ENCODE results near the gene USP43.
"Not testable (repeated sequence)": the region's sequence is repeated elsewhere in the genome, so short reads cannot be mapped to it uniquely, and the experiment has no call there.

The USP43 gene

DNA sequence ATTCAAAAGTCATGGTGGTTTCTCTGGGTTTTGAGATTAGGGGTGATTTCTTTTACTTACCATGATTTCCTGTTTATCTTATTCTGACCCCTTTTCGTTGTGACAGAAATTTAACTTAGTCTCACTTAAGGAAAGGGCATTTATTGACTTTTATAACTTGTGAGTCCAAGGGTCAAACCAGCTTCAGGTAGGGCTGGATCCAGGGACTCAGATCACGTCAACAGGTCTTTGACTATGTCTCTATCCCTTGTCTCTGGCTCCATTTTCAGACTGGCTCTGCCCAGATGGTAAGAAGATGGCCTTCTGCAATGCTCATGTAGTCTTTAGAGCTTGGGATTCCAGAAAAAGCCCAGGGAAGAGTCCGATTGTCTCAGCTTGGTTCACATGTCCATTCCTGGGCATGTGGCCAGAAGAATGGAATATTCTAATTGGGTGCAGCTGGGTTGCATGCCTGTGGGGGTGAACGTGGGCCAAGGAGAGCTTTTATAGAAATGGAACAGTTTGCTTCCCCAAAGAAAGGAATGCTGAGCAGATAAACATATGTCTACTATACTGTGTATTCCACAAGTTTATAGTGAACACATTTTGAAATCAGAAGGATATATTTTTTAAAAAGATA is 13.4 kb downstream of the USP43 start:
- DNase-seq (ENCODE audit: low spot score): no peak

- DNase-seq (ENCODE audit: low spot score): no peak
Observed at GRCh38 chr17:9661027-9661426, 15.7 kb downstream of the USP43 start.

GRCh38 chr17:9663511-9663910 is 18.2 kb downstream of the USP43 start:
- DNase-seq (ENCODE audit: low spot score): not testable (repeated sequence)

DNA sequence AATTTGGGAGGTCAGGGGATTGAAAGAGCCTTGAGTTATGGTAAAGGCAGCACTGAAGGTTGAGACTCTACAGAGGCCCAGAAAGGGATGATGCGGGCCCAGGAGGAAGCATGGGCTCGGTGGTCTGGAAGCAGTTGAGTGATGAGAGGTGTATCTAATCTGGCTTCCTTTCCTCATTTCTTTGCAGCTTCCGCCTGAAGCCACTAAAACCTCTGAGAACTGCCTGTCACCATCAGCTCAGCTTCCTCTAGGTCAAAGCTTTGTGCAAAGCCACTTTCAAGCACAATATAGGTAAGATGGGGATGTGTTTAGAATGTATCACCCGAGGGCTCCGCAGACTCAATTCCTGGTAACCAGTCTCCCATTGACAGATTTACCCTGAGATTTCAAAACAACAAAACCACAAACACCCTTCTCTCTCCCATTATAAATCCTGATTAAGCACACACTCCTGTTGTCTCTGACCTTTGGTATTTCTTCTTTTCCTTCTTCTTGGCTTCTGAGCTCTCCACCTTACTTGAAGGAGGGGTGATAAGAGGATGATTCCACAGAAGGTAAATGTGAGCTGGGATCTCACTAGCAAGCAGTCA is 21.2 kb downstream of the USP43 start:
- DNase-seq (ENCODE audit: low spot score): no peak

GRCh38 chr17:9668517-9668916 is 23.2 kb downstream of the USP43 start:
- DNase-seq (ENCODE audit: low spot score): no peak

GRCh38 chr17:9669551-9670008 is 24.3 kb downstream of the USP43 start:
- no peak for DNase-seq (ENCODE audit: low spot score)

DNA sequence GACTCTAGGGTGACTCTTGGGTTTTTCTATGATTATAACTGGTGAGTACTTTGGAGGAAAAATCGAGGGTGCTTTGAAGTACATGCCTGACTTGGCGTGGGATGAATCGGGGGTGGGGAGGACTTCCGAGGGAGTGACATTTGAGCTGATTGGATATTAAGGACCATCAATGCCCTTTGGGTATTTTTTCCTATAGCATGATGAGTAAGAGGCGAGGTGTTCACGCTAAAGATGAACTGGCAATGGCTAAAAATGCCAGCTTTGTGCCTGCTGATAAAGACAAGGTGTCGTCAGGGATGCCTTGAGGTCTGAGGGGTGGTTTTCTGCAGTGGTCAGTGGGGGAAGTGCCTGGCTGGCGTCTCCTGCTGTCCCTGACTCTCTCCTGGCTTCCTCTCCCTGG is 25.3 kb downstream of the USP43 start:
- no peak for DNase-seq (ENCODE audit: low spot score)

DNA sequence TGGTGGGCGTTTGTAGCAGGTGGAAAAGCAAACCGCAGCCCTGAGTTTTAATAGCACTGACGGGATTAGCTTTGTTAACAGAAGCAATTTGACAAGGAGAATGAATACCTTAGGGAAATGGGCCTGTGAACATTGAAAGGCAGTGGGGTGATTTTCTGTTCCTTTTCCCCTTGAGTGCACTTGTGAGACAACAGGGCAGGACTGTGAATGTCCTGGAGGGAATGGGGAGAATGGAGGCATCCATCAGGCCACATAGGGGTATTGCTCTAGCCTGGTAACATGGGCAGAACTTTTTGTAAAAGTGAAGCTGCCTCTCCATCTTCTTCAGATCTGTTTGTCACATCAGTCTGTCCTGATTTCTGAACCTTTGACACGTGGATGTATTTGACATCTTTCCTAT is 26.2 kb downstream of the USP43 start:
- no peak for DNase-seq (ENCODE audit: low spot score)

DNA sequence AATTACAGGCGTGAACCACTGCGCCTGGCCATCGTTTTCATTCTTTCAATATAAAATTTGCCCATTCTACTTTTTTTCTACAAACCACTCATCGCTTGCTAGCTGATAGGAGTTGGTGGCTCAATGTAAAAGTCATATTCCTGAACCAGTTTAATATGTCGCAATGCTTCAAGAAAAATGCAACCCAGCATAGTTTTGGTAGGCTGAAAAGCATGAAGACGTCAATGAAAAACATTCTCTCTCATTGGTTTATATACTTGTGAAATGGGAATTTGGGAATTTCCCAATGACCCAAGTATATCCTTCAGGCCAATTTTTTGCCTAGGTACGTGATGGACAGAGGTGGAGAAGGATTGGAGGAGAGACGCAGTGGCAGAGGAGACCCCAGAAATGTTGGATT is 26.9 kb downstream of the USP43 start:
- DNase-seq (ENCODE audit: low spot score): no peak

DNA sequence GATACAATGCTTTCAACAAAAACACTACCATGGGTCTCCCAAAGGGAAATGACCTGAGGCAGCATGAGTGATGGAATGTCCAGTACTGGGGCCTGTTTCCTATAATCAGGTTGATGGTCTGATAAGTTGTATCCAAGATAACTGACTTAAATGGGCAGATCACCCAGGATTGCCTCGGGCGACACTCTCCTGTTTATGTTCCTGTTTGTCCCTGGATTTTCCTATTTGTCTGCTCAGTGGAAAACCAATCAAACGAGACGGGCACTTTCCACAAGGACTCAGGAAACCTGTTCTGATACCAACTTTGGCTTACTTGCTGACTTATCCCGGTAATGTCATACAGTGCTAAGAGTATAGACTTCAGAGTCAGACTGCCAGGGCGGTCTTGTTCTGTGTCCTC is 27.4 kb downstream of the USP43 start:
- no peak for DNase-seq (ENCODE audit: low spot score)

- DNase-seq (ENCODE audit: low spot score): no peak
Observed at GRCh38 chr17:9676084-9676483, 30.8 kb downstream of the USP43 start.

- DNase-seq (ENCODE audit: low spot score): no peak
Observed at GRCh38 chr17:9676820-9677310, 31.5 kb downstream of the USP43 start.

DNA sequence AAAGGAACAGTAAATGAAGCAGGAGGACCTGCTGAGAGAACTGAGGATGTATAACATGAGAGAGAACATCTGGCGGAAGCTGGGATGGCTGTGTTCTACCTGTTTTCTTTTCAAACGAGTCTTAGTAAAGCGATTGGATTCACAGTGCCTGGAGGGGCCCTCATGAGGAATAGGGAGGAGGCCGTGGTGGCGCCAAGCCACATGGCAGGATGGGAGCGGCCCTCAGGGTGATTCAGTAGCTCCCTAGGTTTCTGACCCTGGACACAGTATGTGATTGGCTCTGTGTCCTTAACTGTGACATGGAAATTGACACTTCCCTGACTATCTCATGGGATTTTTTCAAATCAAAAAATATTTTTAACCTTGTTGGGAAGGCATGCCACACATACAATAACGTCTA is 32.1 kb downstream of the USP43 start:
- DNase-seq (ENCODE audit: low spot score): no peak

DNA sequence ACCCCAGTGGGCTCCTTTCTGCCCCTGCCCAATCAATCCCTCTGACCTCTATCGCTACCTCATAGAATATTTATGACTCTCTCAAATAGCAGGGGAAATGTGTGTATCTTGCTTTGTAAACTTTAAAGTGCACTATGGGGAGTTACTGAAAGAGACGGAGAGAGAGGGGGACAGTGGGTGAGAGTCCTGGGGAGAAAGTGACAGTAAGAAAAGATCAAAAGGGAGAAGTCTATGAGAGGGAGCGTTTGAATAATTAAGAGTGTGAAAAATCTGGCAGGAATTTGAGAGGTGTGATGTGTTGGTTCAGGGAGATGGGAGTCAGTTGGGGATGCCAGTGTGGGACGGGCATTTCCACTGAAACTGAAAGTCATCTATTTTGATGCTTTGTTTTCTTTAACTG is 32.6 kb downstream of the USP43 start:
- DNase-seq (ENCODE audit: low spot score): no peak

DNA sequence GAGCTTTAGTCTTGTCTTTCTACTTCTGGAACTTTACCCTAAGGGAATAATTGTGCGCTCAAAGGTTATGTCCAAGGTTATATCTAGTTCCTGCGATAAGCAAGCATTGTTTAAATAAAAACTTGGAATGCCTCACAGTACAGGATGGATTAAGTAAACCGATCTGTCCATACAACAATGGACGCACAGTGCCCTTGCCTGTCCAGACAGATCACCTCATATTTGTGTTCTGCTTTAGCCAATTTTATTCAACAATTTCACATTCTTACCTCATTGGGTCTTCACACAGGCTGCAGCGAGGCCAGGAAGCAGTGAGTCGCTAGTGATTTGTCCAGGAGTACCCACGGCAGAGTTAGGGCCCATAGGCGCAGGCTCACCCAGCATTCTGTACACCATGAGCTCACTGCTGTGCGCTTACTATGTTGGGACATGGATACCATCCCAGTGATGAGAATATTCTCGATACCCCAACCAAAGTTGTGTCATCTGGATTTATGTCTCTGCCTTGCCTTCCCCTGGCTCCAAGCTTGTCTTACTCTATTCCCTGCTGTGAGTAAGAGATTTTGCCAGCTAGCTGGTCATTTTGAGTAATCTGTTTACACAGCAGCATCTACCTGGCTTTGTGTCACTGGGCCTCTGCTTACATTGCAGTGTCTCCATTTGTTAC is 39.8 kb downstream of the USP43 start:
- DNase-seq (ENCODE audit: low spot score): no peak

GRCh38 chr17:9693755-9694154 is 48.4 kb downstream of the USP43 start:
- DNase-seq (ENCODE audit: low spot score): no peak

GRCh38 chr17:9696279-9697044 is 51.1 kb downstream of the USP43 start:
- no peak for DNase-seq (ENCODE audit: low spot score)

- no peak for DNase-seq (ENCODE audit: low spot score)
Observed at GRCh38 chr17:9700136-9700535, 54.8 kb downstream of the USP43 start.

DNA sequence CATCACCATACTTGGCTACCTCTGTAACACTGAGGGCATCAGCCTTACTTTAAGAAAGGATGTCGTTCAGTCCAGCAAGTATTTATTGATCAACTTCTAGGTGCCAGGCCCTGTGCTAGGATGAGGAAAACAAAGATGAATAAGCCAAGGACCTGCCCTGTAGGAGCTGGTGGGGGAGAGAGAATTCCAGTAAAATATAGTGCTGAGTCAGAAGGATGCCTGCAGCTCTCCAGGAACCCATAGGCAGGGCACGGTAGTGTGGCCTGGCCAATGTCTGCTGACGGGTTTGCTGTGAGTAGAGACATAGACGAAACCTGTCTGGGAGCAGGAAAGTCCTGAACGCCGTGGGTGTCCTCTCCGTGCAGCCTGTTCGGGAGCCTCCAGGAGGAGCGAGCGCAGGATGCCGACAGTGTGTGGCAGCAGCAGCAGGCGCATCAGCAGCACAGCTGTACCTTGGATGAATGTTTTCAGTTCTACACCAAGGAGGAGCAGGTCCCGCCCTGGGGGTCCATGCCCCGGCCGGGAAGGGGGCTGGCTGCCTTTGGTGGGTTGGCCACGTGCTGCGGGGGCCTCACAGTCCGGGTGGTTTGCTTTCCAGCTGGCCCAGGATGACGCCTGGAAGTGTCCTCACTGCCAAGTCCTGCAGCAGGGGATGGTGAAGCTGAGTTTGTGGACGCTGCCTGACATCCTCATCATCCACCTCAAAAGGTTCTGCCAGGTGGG is 55.6 kb downstream of the USP43 start:
- DNase-seq (ENCODE audit: low spot score): no peak

DNA sequence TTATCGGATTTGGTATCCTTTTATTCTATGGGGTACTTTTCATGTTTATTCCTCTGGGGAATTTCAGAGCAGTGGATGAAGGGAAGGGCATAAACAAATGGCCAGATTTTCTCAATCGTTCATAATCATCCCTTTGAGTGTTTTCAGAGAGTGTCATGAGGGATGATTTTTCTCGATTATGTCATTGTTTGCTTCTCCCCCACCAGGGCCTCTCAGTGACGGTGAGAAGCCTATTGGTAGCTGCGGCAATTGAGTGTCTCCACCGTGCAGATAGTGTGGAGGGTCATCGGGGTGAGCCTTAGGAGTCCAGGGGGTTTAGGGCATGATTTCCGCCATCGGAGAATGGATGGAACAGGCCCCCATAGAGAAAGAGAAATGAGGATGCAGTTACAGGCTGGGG is 57.2 kb downstream of the USP43 start:
- DNase-seq (ENCODE audit: low spot score): no peak

- no peak for DNase-seq (ENCODE audit: low spot score)
Observed at GRCh38 chr17:9702914-9703780, 57.8 kb downstream of the USP43 start.

Measured in left forelimb (tissue), 1 donor.